ENCODE results near the gene UBXN4.

DNA sequence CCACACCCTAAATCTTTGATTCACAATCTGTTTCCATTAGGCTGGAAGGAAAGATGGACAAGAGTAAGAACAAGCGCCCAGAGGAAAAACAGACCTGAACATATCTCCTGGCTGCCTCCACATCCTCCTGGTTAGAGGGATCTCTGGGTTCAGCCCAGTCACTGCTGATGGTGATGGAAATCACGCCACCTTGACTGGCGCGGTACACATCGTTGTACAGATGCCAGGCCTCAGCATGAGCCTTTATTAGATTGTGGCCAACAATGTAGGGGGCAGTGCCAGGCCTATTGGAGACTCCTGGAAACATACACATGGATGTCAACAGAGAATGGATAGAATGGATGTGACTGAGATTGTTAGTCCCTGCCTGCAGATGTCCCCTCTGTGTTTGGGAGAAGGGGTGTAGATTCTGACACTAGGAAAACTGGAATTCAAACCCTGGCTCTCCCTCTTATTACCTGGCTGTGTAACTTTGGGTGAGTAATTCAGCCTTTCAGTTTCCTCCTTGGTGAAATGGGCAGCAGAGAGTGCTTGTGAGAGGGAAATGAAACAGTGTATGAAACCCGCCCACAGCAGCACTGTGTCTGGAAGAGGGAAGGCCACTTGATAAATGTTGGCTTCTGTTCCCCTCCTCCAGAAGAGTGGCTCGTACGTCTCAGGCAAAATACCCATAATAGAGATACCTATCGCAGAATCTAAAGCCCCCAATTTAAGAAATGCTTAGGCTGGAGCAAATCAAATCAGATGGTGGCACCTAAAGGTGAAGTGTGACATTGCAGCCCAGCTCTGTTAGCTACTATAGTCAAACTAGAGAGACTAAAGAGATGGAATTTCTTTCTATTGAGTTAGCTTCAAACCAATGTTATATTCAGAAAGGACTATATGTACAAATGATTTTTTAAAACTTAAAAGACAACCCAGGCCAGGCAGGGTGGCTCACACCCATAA, 59.1 kb downstream of the UBXN4 start:
- TF ChIP-seq, protein P1, sequence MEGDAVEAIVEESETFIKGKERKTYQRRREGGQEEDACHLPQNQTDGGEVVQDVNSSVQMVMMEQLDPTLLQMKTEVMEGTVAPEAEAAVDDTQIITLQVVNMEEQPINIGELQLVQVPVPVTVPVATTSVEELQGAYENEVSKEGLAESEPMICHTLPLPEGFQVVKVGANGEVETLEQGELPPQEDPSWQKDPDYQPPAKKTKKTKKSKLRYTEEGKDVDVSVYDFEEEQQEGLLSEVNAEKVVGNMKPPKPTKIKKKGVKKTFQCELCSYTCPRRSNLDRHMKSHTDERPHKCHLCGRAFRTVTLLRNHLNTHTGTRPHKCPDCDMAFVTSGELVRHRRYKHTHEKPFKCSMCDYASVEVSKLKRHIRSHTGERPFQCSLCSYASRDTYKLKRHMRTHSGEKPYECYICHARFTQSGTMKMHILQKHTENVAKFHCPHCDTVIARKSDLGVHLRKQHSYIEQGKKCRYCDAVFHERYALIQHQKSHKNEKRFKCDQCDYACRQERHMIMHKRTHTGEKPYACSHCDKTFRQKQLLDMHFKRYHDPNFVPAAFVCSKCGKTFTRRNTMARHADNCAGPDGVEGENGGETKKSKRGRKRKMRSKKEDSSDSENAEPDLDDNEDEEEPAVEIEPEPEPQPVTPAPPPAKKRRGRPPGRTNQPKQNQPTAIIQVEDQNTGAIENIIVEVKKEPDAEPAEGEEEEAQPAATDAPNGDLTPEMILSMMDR (IDR thresholded peaks at IDR 0.05 in 2 of 3, conservative IDR thresholded peaks at IDR 0.05 in 1 of 3; ENCODE audit: borderline replicate concordance in 1 of 3, insufficient read depth in 1 of 3, low read depth in 2 of 3, low read length in 2 of 3), result peak in 1 of 3 experiments; percentile 31; a peak in 1 of 6 replicates
- no peak for TF ChIP-seq RAD21 (IDR thresholded peaks at IDR 0.05; ENCODE audit: low read depth)
